HG02973 (cell line): ENCODE measurements around the gene ITK.

ENCODE experiments used
- ATAC-seq: cut with Tn5 transposase; IDR thresholded peaks from one replicate; pipeline ENCODE4 v1.9.1; 2021; ENCODE audit warnings: moderate library complexity; ENCODE audit not compliant: unreplicated experiment

The ITK gene

DNA sequence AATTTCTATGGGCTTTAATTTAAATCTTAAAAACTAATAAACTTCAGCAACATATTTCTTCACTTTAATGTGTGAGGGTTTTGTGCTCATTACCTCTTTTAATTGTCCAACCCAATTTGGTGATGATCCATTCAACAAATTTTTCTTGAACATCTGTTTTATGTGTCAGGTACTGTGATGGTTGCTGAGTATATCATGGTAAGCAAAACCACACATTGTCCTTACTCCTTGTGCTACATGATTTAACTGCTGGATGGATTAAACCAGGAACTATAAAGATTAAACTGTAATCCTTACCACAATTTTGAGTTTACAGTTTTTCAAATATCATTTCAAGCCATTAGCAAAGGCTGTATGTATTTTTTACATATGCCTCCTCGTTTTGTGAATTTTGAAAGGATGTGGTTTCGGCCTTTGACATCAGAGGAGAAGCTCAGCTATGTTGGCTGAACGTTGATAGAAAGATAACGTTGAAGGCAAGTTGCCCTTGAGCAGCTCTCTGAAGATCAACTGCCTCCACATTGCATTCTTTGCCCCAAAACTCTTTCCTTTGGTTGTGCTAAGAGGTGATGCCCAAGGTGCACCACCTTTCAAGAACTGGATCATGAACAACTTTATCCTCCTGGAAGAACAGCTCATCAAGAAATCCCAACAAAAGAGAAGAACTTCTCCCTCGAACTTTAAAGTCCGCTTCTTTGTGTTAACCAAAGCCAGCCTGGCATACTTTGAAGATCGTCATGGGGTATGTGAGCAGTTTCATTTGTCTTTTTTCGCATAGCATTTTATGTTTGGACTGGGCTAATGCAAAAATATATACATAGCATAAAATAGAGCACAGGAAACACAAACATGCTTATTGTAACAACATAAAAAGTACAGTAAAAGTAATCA, at the start of gene ITK:
Gene ITK (plus strand): TSS at position 467 of the 891 bp plus-strand sequence. CDS start 138 bp downstream, at position 605.
- ATAC-seq = no peak

DNA sequence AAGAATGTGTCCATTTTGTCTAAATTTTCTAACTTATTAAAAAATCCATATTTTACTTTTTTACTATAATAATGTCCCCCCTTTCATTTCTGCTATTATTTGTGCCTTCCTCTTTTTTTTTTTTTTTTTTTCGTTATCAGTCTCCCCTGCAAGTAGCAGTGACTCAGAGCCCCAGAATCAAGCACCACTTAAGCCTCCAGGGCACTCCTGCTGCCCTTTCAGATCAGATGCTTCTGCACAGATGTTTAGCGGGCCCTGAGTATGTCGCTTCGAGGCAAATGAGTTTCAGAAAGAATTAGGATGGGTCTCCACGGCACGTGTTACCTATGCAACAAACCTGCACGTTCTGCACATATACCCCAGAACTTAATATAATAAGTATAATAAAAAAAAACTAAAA, 49.7 kb upstream of the ITK start:
- no peak for ATAC-seq

DNA sequence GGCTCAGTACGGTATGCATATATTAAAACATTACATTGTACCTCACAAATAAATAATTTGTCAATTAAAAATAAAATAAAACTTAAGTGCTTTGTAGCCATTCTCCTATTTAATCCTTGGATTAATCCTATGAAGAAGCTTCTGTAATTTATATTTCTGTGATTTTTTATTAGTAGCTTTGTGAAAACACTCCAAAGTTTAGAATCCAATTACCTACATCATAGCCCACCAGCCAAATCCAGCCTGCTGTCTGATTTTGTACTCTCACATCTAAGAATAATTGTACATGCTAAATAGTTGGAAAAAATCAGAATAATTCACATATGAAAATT, 48.4 kb upstream of the ITK start:
- ATAC-seq = no peak

DNA sequence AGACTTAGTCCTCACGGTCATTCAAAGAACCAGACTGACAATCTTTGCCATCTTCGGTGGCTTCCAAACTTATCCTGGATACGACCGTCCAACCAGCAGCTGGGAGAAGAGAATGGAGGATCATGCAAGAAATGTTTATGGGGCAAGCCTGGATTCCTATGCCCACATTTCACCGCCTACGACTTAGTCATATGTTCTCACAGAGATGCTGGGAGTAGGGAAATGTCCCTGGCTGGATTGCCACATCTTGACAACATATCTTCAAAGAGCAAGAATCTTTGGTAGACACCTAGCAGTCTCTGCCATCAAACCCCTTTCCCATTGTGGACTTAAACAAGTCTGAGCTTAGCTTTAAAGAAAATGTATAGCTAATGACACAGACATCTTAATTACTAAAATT, 42.9 kb upstream of the ITK start:
- ATAC-seq = no peak

DNA sequence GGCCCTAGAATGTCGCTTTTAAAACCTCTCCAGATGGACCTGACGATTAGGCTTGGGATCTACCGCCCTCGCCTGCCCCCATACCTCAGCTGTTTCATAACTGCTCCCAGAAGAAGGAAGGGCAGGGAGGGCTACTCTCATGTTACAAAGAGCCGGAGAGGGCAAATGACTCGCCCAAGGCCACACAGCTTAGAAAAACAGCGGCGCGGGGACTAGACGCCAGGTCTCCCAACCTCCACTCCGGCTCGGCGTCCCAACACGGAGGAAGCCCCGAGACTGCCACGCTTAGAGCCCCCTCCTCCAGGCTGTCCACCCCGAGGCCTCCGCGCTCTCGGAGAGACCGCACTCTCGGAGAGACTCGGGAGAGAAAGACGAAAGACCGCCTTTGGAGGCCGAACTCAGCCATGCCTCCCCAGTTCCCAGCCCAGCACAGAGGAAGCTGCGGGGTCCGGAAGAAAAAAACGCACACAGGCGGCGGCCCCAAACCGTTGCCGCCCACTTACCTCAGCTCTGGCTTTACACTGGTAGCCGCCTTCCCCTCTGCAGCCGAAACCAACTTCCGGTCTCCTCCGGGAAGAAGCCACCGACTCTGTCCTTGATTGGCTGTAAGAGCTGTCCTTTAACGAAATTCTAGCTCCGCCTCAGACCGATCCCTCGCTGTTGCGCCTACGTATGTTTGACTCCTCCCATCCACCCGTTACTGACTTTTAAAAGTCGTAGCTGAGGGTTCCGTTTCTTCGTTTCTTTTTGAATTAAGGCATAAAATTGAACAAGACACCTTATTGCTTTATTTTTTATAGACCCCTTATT, 38.1 kb upstream of the ITK start, which contains the start of gene MED7:
Gene MED7 (minus strand): TSS at position 549 of the 810 bp plus-strand sequence. CDS start 3,434 bp downstream, outside the sequence.
- ATAC-seq = peak; percentile 100

DNA sequence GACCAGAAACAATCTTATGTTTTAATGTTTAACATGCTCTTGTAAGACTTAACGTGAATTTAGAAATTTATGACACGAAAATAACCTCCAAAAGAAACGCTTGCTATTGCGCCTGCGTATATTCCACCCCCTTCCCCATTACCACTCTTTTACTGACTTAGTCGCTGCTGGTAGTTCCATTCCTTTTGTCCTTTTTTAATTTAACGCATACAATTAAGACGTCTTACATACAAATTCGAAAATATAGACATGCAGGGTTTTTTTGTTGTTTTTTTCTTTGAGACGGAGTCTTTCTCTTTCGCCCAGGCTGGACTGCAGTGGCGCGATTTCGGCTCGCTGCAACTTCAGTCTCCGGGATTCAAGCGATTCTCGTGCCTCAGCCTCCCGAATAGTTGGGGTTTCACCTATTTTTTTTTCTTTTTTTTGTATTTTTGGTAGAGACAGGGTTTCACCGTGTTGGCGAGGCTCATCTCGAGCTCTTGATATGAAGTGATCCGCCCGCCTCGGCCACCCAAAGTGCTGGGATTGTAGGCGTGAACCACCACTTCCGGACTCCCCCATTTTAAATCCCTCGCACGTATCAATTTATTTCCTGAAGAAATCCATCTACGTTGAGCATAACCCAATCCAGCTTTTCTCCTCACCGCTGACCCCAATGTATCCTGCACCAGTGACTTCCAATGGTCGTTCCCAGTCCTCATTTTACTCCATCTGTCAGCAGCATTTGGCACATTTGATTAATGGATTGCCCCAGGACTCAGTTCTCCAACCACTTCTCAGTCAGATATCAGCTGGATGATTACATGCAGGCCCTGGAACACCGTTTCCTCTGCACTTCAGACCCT, 37.3 kb upstream of the ITK start:
- ATAC-seq = peak; percentile 37

DNA sequence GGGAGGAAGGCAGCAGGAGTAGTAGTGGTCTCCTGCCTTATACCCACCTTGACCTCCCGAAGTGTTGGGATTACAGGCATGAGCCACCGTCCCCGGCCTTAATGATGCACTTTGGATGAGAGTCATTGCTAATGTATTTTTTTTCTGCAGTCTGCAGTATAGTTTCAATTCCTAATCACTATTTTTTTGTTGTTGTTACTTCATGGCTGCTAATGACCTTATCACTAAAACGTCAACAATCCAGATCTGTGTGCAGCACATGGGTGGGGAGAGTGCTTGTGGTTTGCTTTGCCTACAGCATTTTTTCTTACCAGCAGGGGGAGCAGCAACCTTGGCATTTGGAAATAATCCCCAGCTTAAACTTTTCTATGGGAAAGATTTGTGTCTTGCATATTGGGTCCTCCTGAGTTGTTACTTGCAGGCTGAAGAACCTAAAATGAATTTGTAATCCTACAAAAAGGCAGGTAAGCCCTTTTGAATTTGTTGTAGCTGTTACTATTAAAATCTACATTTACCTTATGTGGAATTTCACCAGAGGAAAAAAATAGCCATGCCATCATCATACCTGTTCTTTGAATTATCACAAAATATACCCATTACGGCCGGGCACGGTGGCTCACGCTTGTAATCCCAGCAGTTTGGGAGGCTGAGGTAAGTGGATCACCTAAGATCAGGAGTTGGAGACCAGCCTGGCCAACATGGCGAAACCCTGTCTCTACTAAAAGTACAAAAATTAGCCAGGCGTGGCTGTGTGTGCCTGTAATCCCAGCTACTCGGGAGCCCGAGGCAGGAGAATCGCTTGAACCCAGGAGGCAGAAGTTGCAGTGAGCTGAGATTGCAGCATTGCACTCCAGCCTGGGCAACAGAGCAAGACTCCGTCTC, 31.7 kb upstream of the ITK start:
- ATAC-seq = peak; percentile 61

DNA sequence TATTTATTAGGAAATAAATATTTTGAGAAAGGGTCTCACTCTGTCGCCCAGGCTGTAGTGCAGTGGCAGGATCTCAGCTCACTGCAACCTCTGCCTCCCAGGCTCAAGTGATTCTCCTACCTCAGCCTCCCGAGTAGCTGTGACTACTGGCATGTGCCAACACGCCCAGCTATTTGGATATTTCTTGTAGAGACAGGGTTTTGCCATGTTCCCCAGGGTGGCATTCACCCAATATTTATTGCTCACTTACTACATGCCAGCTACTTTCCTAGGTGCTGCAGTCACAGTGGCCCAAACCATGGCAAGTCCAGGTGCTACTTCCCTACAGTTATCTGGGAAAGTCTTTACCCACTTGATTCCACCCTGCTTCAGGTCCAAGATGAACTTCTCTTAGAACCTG, 29.6 kb upstream of the ITK start:
- no peak for ATAC-seq

DNA sequence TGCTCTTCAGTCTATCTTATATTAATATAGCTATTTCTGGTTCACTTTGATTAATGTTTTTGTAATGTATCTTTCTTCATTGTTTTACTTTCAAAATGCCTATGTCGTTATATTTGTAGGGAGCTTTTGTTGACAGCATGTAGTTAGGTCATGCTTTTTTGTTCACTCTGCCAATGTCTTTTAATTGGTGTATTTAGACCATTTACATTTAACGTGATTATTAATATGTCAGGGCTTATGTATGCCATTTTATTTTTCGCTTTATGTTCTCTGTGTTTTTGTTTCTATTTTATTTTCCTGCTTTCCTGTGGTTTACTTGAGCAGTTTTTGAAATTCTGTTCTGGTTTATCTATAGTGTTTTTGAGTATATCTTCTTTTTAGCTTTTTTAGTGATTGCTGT, 25.3 kb upstream of the ITK start:
- no peak for ATAC-seq

DNA sequence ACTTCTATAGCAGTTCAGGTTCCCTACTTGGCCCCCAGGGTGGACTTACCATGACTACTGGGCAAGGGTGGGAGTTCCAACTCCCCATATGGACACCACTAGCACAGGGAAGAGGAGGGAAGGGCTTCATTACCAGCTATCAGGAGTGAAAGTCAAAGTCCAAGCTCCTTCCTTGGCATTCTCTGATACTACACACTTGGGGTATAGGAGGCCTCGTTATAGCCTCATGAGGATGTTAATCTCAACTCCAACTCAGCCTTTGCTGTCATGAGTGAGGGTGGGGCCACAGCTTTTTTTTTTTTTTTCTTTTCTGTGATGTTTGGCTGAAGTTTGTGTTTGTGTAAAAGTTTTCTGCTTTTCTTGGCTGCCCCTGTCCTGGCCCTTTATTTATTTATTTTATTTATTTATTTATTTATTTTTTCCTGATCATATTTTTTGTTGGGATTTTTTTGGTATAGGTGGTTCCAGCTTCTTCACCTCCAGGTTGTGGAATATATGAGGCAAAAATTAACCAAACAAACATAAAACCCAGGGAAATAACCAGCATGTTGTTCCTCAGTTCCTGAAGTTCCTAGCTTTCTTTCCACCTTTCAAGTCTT, 23.2 kb upstream of the ITK start:
- no peak for ATAC-seq

DNA sequence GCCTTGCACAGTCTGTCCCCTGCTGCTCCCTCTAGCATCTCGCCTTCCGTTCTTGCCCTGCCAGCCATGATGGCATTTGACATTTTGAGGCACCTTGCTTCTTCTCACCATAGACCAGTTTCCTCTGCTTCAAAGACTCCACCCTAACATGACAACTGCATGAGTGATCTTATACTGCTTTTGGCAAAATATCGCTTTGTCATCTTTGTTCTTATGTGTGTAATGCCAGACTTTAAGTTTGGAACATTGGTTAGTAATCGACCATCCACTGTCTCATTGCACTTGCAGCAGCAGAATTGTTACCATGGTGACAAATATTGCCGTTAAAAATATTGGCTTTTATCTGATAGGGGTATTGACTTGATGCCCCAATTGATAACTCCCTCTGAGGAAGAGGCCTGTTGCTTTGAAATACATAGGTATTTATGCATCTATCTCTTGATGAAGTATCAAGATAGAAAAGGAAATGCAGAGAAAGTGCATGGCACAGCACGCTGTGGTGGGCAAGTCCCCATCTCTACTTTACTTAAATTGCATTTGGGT, 21.4 kb upstream of the ITK start:
- no peak for ATAC-seq

DNA sequence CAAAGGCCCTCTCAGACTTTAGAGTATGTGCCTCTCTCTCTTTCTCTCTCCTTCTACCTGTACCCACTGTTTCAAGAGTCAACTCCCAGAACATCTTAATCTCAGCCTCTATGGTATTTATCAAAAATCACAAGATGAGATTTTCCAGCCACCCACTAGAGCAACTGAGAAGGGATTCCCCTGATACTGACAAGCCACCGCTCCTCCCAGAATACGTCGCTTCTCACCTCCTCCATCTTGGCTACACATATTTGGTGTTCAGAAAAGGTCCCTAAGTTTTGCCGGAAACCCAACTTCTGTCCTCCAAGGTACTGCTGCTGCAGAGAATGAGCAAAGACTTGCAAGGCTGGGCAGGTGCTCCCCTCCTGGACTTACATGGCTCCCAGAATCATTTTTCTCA, 20.6 kb upstream of the ITK start:
- ATAC-seq = no peak

DNA sequence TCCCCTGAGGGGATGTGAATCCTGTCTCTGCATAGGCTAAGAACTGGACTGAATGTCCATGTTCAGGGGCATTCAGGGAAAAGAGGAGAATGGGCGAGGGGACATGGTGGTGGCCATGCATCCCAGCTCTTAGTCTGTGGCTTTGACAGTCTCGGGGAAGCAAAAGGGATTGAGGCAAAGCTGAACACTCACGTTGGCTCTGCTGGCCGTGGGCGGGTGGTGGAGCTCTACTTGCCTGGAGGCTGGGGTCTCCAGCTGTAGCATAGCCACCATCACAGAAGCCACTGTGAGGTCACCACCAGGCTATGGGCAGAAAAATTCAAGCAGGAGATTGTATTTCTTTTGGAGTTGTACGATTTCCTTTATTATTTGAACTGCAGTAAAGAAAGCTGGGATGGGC, 18.6 kb upstream of the ITK start:
- no peak for ATAC-seq

DNA sequence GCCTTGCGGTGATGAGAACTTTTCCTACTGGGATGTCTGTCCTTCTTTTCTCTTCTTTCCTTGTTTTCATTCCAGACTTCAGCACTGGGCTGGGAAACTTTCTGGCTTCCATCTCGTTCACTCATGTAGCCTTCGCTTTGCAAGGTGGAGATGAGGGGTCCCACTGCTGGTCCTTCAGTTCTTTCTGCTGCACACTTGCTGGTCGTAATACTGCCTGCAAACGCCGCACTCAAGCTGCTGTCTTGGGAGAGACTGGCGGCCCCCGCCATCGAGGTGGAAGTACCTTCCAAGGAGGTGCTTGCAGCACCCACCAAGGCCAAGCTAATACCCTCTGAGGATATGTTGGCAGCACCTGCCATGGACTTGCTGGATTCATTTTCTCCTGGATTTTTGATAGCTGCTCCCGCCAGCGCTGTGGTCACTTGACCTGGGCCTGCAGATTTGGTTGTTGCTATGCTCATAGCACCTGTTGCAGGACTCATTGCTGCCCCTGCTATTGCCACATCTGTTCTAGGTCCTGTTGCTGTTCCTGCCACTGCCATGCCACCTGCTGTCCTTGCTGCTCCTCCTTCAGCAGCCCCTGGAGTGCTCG, 17.6 kb upstream of the ITK start:
- no peak for ATAC-seq

DNA sequence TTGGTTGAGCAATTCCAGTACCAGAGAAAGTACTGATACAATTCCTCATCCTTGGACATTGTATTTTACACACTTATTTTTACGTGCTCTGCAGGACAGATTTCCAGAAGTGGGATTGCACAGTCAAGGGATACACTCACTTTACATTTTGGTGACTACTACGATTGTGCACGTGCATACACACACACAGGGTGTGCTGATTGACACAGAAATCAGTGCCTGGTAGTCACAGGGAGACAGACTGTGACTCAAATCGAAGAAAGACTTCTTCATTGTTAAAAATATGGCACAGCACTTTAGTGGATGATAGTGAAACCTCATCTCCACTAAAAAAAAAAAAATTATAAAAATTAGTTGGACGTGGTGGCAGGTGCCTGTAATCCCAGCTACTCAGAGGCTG, 16.1 kb upstream of the ITK start:
- ATAC-seq = no peak

DNA sequence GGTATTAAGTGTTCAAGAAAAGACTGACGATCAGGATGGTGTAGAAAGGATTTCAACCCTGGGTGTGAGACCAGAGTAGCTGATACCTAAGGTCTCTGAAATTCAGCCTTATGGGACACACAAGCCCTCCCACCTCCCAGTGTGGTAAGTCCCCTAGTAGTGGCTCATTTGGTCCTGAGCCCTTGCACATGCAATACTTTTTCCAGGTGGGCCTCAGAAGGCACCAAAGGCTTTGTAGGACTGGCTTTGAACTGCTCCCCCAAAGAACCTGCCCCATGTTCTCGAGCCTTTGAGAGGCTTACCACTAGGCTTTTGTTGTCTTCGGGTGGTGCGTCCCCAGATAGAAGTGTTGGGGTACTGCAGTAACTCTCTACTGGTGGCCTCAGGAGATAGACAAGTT, 15.4 kb upstream of the ITK start:
- ATAC-seq = no peak

DNA sequence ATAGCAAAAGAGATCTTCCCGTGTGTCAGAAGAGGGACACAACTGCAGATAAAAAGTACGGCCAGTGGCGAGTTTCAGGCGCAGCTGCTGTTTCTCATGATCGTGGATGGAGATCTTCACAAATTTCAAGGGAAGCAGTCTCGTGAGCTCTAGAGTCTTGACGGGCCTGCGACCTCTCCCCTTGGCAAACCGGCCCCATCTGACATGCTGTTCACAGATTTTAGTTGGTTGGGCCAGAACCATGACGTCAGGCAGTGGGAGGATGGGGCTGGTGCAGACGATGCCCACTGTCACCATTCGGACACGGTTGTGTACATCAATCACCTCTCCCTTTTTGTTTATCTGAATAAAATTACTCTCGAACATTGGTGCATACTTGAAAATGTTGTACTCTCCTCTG, 15.0 kb upstream of the ITK start:
- ATAC-seq = no peak

DNA sequence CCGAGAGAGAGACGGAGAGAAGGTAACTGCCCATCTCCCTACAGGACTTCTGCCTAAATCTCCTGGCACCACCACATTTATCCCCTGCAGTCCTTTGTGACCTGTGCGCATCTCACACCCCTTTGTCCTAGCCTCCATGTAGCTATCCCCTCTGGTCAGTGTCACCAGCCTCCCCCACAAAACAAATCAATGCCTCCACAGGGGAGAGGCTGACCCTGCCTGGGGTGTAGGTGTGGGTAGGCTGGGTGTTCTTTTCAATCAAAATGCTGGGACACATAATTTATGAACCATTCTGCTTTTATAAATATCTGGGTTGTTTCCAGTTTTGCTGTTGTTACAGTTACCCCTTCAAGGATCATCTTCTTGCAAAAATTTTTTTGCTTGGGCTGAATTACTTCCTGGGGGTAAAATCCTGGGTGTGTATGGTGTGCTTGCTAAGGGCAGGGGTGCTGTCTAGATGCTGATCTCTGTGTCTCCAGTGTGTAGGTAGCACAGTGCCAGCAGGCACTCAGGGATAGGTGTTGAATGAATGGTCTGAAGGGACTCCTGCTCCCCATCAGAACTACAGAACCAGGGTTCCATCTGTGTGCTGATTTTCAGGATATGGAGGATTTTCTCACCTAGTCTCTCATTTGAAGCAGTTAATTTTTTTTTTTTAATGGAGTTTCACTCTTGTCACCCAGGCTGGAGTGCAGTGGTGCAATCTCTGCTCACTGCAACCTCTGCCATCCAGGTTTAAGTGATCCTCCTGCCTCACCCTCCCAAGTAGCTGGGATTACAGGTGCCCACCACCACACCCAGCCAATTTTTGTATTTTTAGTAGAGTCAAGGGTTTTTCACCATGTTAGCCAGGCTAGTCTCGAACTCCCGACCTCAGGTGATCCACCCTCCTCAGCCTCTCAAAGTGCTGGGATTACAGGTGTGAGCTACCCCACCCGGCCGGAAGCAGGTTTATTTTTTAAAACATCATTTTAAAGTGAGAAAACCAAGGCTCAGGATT, 14.1 kb upstream of the ITK start, which contains the start of gene GARIN3:
Gene GARIN3 (minus strand): TSS at position 51 of the 1,000 bp plus-strand sequence. CDS start 96 bp downstream, outside the sequence.
- no peak for ATAC-seq
